H54 (cell line): Measurements from ENCODE around the gene SEC24A.
"Not testable (repeated sequence)": the region's sequence is repeated elsewhere in the genome, so short reads cannot be mapped to it uniquely, and the experiment has no call there.

Source experiments
- DNase-seq: peaks from one replicate; pipeline ENCODE4 v3.0.0; 2011; ENCODE audit warnings: low spot score, mixed read lengths; ENCODE audit not compliant: insufficient read length
- FAIRE-seq: peaks from 3 replicates; lab custom pipeline; 2011; peaks lifted over from hg19 to GRCh38; lab: Jason Lieb, UNC
- POLR2A ChIP-seq: IDR thresholded peaks from 2 replicates; pipeline ENCODE4 v1.6.1; 2011; ENCODE audit warnings: low read depth, mild to moderate bottlenecking, low read length

Gene SEC24A

GRCh38 chr5:134648425-134649162 is at the start of gene SEC24A:
SEC24A (plus strand) TSS chr5:134648785; CDS start chr5:134649077, 292 bp downstream.
- FAIRE-seq (peak; percentile 23), DNase-seq (peak; percentile 93)
- peak; percentile 78 for TF ChIP-seq POLR2A

DNA sequence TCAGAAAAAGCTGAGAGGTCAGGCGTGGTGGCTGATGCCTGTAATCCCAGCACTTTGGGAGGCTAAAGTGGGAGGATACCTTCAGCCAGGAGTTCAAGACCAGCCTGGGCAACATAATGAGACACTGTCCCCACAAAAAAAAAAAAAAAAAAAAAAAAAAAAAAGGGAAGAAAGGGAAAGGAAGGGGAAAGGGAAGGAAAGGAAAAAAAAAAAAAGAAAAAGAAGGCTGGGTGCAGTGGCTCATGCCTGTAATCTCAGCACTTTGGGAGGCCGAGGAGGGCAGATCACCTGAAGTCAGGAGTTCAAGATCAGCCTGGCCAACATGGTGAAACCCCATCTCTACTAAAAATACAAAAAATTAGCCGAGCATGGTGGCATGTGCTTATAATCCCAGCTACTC is 48.8 kb upstream of the SEC24A start:
- FAIRE-seq, DNase-seq: not testable (repeated sequence)

- no peak for FAIRE-seq
- no peak for DNase-seq
- no peak for TF ChIP-seq POLR2A
Observed at GRCh38 chr5:134600600-134600999, 48.0 kb upstream of the SEC24A start.

GRCh38 chr5:134603059-134603458 is 45.5 kb upstream of the SEC24A start:
- no peak for FAIRE-seq
- no peak for DNase-seq
- no peak for TF ChIP-seq POLR2A

GRCh38 chr5:134604908-134605307 is 43.7 kb upstream of the SEC24A start:
- DNase-seq (no peak), FAIRE-seq (no peak)
- TF ChIP-seq POLR2A, result no peak

DNA sequence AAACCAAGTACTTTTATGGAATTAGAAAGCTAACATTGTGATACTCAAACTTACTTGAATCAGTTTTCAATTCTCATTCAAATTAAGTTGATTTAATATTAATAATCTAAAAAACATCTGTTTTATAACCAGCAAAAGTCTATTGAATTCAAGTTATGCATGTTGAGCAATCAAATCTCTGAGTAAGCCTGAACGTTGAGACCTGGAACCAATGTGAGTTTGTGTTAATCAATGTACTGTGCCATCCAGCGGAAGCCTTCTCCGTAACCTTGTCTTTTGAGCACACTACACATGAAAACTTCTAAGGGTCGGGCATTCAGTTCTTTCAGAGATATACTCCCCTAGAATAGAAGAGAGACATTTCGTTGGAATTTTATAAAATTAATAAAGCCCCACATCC is 41.9 kb upstream of the SEC24A start:
- no peak for FAIRE-seq
- no peak for TF ChIP-seq POLR2A

GRCh38 chr5:134608555-134608954 is 40.0 kb upstream of the SEC24A start:
- DNase-seq, result no peak
- no peak for TF ChIP-seq POLR2A
- FAIRE-seq, result no peak

More for the DNA sequence above, 41.9 kb upstream of the SEC24A start:
- DNase-seq, result no peak

GRCh38 chr5:134609232-134609851 is 39.2 kb upstream of the SEC24A start:
- DNase-seq, result no peak
- FAIRE-seq, result no peak
- no peak for TF ChIP-seq POLR2A

DNA sequence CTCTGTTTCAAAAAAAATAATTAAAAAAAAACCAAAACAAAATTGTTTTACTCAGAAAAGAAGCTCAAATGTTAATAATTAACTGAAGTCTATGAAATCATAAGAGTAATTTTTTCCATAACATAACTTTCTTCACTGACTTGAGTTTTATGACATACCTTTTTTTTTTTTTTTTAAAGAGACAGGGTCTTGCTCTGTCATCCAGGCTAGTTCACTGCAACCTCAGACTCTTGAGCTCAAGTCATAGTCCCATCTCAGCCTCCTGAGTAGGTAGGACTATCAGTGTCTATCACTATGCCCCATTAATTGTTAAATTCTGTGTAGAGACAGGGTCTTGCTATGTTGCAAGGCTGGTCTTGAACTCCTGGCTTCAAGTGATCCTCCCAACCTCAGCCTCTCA is 37.9 kb upstream of the SEC24A start:
- FAIRE-seq (no peak), DNase-seq (no peak)
- TF ChIP-seq POLR2A, result no peak

DNA sequence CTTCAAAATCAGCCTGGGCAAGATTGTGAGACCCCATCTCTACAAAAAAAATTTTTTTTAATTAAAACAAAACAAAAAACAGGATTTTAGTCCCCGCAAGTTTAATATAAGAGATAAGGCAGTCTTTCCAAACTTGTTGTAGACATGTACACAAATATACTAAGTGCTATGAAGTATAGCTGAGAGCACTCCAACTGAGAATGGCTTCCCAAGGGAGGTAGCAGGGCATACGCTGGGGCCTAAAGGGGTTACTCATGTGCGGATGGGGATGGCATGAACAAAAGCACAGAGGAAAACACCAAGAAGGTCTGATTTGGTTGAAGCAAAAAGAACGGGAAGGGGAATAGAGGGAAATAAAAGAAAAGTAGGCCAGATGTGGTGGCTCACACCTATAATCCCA is 37.1 kb upstream of the SEC24A start:
- FAIRE-seq (no peak), DNase-seq (no peak)
- TF ChIP-seq POLR2A, result no peak

GRCh38 chr5:134614450-134615085 is 34.0 kb upstream of the SEC24A start:
- no peak for TF ChIP-seq POLR2A
- DNase-seq (no peak), FAIRE-seq (no peak)

- no peak for DNase-seq
- no peak for FAIRE-seq
- no peak for TF ChIP-seq POLR2A
Observed at GRCh38 chr5:134620634-134621033, 28.0 kb upstream of the SEC24A start.

DNA sequence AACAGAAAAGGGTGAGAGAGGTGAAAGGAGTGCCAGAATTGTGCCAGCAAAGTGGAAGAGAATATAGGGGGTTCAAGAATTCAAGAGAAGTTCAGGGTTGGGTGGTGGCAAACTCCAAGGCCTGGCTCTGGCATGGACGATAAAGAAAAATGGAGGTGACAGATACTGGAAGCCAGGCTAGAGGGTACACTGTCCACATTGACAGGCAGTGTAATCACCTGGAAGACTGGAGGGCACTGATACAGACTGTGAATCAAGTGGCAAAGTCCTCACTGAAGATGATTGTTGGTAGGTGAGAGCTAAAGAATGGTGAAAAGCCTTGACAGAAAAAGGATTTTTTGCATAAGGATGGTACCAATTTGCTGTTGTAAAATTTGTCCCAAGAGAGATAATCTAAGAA is 23.0 kb upstream of the SEC24A start:
- no peak for TF ChIP-seq POLR2A
- FAIRE-seq (no peak), DNase-seq (no peak)

- FAIRE-seq, result no peak
- no peak for DNase-seq
Observed at GRCh38 chr5:134626369-134627014, 22.1 kb upstream of the SEC24A start.

More at GRCh38 chr5:134626369-134627014, 22.1 kb upstream of the SEC24A start:
- TF ChIP-seq POLR2A, result no peak
